Uterus (tissue), 2 donors: ENCODE results near the gene PC.
"Not testable (repeated sequence)": the region's sequence is repeated elsewhere in the genome, so short reads cannot be mapped to it uniquely, and the experiment has no call there.

Source experiments
- POLR2A ChIP-seq, 2 donors: fragments of 450-650 bp; IDR thresholded peaks; one replicate each; pipeline ENCODE4 v1.6.1; 2016; ENCODE audit warnings: antibody characterized with exemption in 2 of 2, mild to moderate bottlenecking in 1 of 2, moderate library complexity in 1 of 2
- TF ChIP-seq, protein P1 (sequence below), 4 experiments: fragments of 200-600 bp in 2 of 4; fragments of 450-650 bp in 2 of 4; sonication (generic) in 2 of 4; IDR thresholded peaks; one replicate each; pipeline ENCODE4 v1.5.1; 2016 to 2019; ENCODE audit warnings: antibody characterized with exemption in 4 of 4, mild to moderate bottlenecking in 2 of 4, moderate library complexity in 1 of 4

DNA sequence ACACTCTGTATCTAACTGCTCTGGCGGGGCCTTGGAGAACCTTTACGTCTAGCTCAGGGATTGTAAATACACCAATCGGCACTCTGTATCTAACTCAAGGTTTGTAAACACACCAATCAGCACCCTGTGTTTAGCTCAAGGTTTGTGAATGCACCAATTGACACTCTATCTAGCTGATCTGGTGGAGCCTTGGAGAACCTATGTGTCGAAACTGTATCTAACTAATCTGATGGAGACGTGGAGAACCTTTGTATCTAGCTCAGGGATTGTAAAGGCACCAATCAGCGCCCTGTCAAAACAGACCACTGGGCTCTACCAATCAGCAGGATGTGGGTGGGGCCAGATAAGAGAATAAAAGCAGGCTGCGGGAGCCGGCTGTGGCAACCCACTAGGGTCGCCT is 31.2 kb upstream of the PC start:
- TF ChIP-seq, protein P1, sequence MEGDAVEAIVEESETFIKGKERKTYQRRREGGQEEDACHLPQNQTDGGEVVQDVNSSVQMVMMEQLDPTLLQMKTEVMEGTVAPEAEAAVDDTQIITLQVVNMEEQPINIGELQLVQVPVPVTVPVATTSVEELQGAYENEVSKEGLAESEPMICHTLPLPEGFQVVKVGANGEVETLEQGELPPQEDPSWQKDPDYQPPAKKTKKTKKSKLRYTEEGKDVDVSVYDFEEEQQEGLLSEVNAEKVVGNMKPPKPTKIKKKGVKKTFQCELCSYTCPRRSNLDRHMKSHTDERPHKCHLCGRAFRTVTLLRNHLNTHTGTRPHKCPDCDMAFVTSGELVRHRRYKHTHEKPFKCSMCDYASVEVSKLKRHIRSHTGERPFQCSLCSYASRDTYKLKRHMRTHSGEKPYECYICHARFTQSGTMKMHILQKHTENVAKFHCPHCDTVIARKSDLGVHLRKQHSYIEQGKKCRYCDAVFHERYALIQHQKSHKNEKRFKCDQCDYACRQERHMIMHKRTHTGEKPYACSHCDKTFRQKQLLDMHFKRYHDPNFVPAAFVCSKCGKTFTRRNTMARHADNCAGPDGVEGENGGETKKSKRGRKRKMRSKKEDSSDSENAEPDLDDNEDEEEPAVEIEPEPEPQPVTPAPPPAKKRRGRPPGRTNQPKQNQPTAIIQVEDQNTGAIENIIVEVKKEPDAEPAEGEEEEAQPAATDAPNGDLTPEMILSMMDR (IDR thresholded peaks at IDR 0.05) = not testable (repeated sequence)
- not testable (repeated sequence) for TF ChIP-seq POLR2A (IDR thresholded peaks at IDR 0.05)
